ENCODE data around the gene DOK5.
A peak's percentile ranks its signal among the peaks of the same experiment; 100 is the strongest.
"Not testable (repeated sequence)": the region's sequence is repeated elsewhere in the genome, so short reads cannot be mapped to it uniquely, and the experiment has no call there.

DOK5 gene

GRCh38 chr20:54475334-54476168 is at the start of gene DOK5:
Gene DOK5 (plus strand): TSS chr20:54475593. CDS start chr20:54475947, 354 bp downstream.
- peak in 49 of 56 donors; percentile 1 to 72 (median 41) for DNase-seq

- no peak for DNase-seq
Observed at GRCh38 chr20:54429364-54429763, 46.0 kb upstream of the DOK5 start.

GRCh38 chr20:54431156-54431944 is 44.0 kb upstream of the DOK5 start:
- DNase-seq, result peak in 14 of 56 donors; percentile 0 to 30 (median 11)

- no peak for DNase-seq
Observed at GRCh38 chr20:54432966-54433365, 42.4 kb upstream of the DOK5 start.

- DNase-seq, result peak in 31 of 56 donors; percentile 1 to 55 (median 17)
Observed at GRCh38 chr20:54433636-54434035, 41.8 kb upstream of the DOK5 start.

GRCh38 chr20:54434196-54434595 is 41.2 kb upstream of the DOK5 start:
- DNase-seq, result peak in 1 of 56 donors; percentile 1

GRCh38 chr20:54435015-54435414 is 40.4 kb upstream of the DOK5 start:
- DNase-seq, result no peak

- not testable (repeated sequence) for DNase-seq
Observed at GRCh38 chr20:54436410-54436809, 39.0 kb upstream of the DOK5 start.

GRCh38 chr20:54438166-54438565 is 37.2 kb upstream of the DOK5 start:
- no peak for DNase-seq

GRCh38 chr20:54450207-54450606 is 25.2 kb upstream of the DOK5 start:
- no peak for DNase-seq

- DNase-seq, result no peak
Observed at GRCh38 chr20:54451171-54451570, 24.2 kb upstream of the DOK5 start.

GRCh38 chr20:54452277-54452676 is 23.1 kb upstream of the DOK5 start:
- DNase-seq, result no peak

- no peak for DNase-seq
Observed at GRCh38 chr20:54454982-54455381, 20.4 kb upstream of the DOK5 start.

GRCh38 chr20:54456423-54456822 is 19.0 kb upstream of the DOK5 start:
- DNase-seq, result no peak

GRCh38 chr20:54456961-54457360 is 18.4 kb upstream of the DOK5 start:
- DNase-seq, result no peak

GRCh38 chr20:54458219-54458618 is 17.2 kb upstream of the DOK5 start:
- no peak for DNase-seq

GRCh38 chr20:54459279-54459678 is 16.1 kb upstream of the DOK5 start:
- no peak for DNase-seq

- no peak for DNase-seq
Observed at GRCh38 chr20:54464003-54464402, 11.4 kb upstream of the DOK5 start.

GRCh38 chr20:54466127-54466526 is 9.3 kb upstream of the DOK5 start:
- no peak for DNase-seq

GRCh38 chr20:54467622-54468021 is 7.8 kb upstream of the DOK5 start:
- no peak for DNase-seq

- DNase-seq, result no peak
Observed at GRCh38 chr20:54468082-54468481, 7.3 kb upstream of the DOK5 start.

- DNase-seq, result no peak
Observed at GRCh38 chr20:54469293-54469692, 6.1 kb upstream of the DOK5 start.

GRCh38 chr20:54469952-54470351 is 5.4 kb upstream of the DOK5 start:
- no peak for DNase-seq

Measured in amygdala (tissue), 56 donors.